Posterior vena cava (tissue), 2 donors: ENCODE data around the gene AGPS. TPM values are rescaled to one million over a fixed set of nuclear protein-coding genes. Genes with fewer than 3 reads are reported as not detected.
"Not testable (repeated sequence)": the region's sequence is repeated elsewhere in the genome, so short reads cannot be mapped to it uniquely, and the experiment has no call there.

ENCODE experiments used
- DNase-seq: peaks from one replicate; pipeline ENCODE4 v3.0.0-alpha.2; 2020; ENCODE audit warnings: low spot score
- intact Hi-C, 2 donors: fragments of 100-400 bp; cut with DNase I; formaldehyde crosslinking; loops; one replicate each; pipeline versions ENCODE4 v1.14.1 to v1.14.2; 2022 to 2023
- total RNA-seq, 2 donors: library from RNA; stranded (reverse); fragmentation: NEBNext Ultra II Directional; extraction: Animal tissue kit (Norgen Biotek cat#: 25700); gene quantifications; one replicate each; pipeline ENCODE4 v1.2.1, GENCODE V29; 2021
- donor health status: DM: yes; HTN: yes; CAD: no.
- donor health status: DM: yes; HTN: yes; CAD: no.

The AGPS gene
- total RNA-seq, 2 donors from 2014 or later = 28.5 to 32.8 TPM

GRCh38 chr2:177405029-177405692 lies 12.6 kb downstream of the AGPS start:
- intact Hi-C loops = no loop called here
- no peak for DNase-seq

- DNase-seq = no peak
- intact Hi-C loops = no loop called here
Measured at GRCh38 chr2:177406182-177406581, 13.6 kb downstream of the AGPS start.

- intact Hi-C loops = no loop called here
- no peak for DNase-seq
Measured at GRCh38 chr2:177407031-177407430, 14.5 kb downstream of the AGPS start.

GRCh38 chr2:177410629-177411028 lies 18.1 kb downstream of the AGPS start:
- intact Hi-C loops = loop anchor here in 1 of 2 donors (10.0 kb wide), 1 partner anchor 76 kb away; no protein-coding TSS in a partner anchor

GRCh38 chr2:177413703-177414102 lies 21.1 kb downstream of the AGPS start:
- intact Hi-C loops = loop anchor here in 1 of 2 donors (10.0 kb wide), 1 partner anchor 79 kb away; no protein-coding TSS in a partner anchor
- DNase-seq = no peak

More at GRCh38 chr2:177410629-177411028, 18.1 kb downstream of the AGPS start:
- DNase-seq = not testable (repeated sequence)

GRCh38 chr2:177419274-177419673 lies 26.7 kb downstream of the AGPS start:
- intact Hi-C loops = loop anchor here in 1 of 2 donors (10.0 kb wide), 1 partner anchor 84 kb away; no protein-coding TSS in a partner anchor
- no peak for DNase-seq

- intact Hi-C loops = loop anchor here in 1 of 2 donors (5.0 kb wide), 1 partner anchor 615 kb away; no protein-coding TSS in a partner anchor
- no peak for DNase-seq
Measured at GRCh38 chr2:177422271-177422670, 29.7 kb downstream of the AGPS start.

GRCh38 chr2:177424120-177424519 lies 31.5 kb downstream of the AGPS start:
- DNase-seq = not testable (repeated sequence)
- intact Hi-C loops = loop anchor here in 1 of 2 donors (5.0 kb wide), 1 partner anchor 617 kb away; no protein-coding TSS in a partner anchor

- intact Hi-C loops = loop anchor here in 1 of 2 donors (5.0 kb wide), 1 partner anchor 617 kb away; no protein-coding TSS in a partner anchor
- not testable (repeated sequence) for DNase-seq
Measured at GRCh38 chr2:177424620-177425019, 32.0 kb downstream of the AGPS start.

GRCh38 chr2:177427316-177427715 lies 34.7 kb downstream of the AGPS start:
- intact Hi-C loops = no loop called here

GRCh38 chr2:177427936-177428335 lies 35.4 kb downstream of the AGPS start:
- intact Hi-C loops, DNase-seq: not testable (repeated sequence)

More at GRCh38 chr2:177427316-177427715, 34.7 kb downstream of the AGPS start:
- no peak for DNase-seq

- DNase-seq = no peak
- intact Hi-C loops = loop anchor here in 1 of 2 donors (5.0 kb wide), 1 partner anchor 568 kb away; no protein-coding TSS in a partner anchor
Measured at GRCh38 chr2:177429688-177430325, 37.2 kb downstream of the AGPS start.

- intact Hi-C loops = loop anchor here in 1 of 2 donors (5.0 kb wide), 1 partner anchor 568 kb away; no protein-coding TSS in a partner anchor
- no peak for DNase-seq
Measured at GRCh38 chr2:177430411-177430810, 37.8 kb downstream of the AGPS start.

- DNase-seq = not testable (repeated sequence)
- intact Hi-C loops = loop anchor here in 1 of 2 donors (5.0 kb wide), 1 partner anchor 569 kb away; no protein-coding TSS in a partner anchor
Measured at GRCh38 chr2:177431111-177431725, 38.6 kb downstream of the AGPS start.

- intact Hi-C loops = loop anchor here in 1 of 2 donors (5.0 kb wide), 1 partner anchor 570 kb away; no protein-coding TSS in a partner anchor
Measured at GRCh38 chr2:177432703-177433102, 40.1 kb downstream of the AGPS start.

GRCh38 chr2:177433402-177433801 lies 40.8 kb downstream of the AGPS start:
- no peak for DNase-seq
- intact Hi-C loops = loop anchor here in 1 of 2 donors (5.0 kb wide), 1 partner anchor 571 kb away; no protein-coding TSS in a partner anchor

More at GRCh38 chr2:177432703-177433102, 40.1 kb downstream of the AGPS start:
- DNase-seq = no peak

GRCh38 chr2:177434475-177434874 lies 41.9 kb downstream of the AGPS start:
- DNase-seq = no peak

GRCh38 chr2:177445200-177445599 lies 52.6 kb downstream of the AGPS start:
- DNase-seq = no peak

More at GRCh38 chr2:177434475-177434874, 41.9 kb downstream of the AGPS start:
- intact Hi-C loops = loop anchor here in 1 of 2 donors (5.0 kb wide), 1 partner anchor 572 kb away; no protein-coding TSS in a partner anchor

GRCh38 chr2:177448031-177448430 lies 55.5 kb downstream of the AGPS start:
- DNase-seq = no peak
- intact Hi-C loops = no loop called here

More at GRCh38 chr2:177445200-177445599, 52.6 kb downstream of the AGPS start:
- intact Hi-C loops = no loop called here
